OCI-LY7 (cell line): Measurements from ENCODE around the gene COL5A1. TPM values are rescaled to one million over a fixed set of nuclear protein-coding genes. Genes with fewer than 3 reads are reported as not detected.

Source experiments
- BruUV-seq: library from RNA; stranded (reverse); fragments of 400-500 nt; replicated peaks from 2 replicates; lab custom pipeline; 2021; lab: Mats Ljungman, UMichigan
- CTCF ChIA-PET: fragments of 300-600 bp; sonication (Branson Sonifier 250); formaldehyde crosslinking; loops from one replicate; lab custom pipeline; 2022; ENCODE audit warnings: antibody characterized with exemption; ENCODE audit not compliant: unreplicated experiment; lab: Charles Lee
- POLR2A ChIA-PET: fragments of 300-600 bp; sonication (Branson Sonifier 250); formaldehyde crosslinking; loops from one replicate; lab custom pipeline; 2022; ENCODE audit warnings: antibody characterized with exemption; lab: Charles Lee
- DNase-seq: peaks from one replicate; pipeline ENCODE4 v3.0.0-alpha.2; 2015; ENCODE audit warnings: low spot score
- H2AFZ ChIP-seq: fragments of 200-600 bp; sonication (generic), shearing (Covaris generic); 2 replicates; pipeline ENCODE4 v1.6.1; 2014; ENCODE audit warnings: mild to moderate bottlenecking, antibody characterized with exemption, low read length, moderate library complexity
- H3K27ac ChIP-seq: fragments of 200-600 bp; sonication (generic); 2 replicates; pipeline ENCODE4 v1.5.1; 2014; ENCODE audit warnings: mixed run types, low read depth, mild to moderate bottlenecking, moderate library complexity, low read length, inconsistent platforms; ENCODE audit not compliant: poor library complexity, severe bottlenecking
- H3K36me3 ChIP-seq: fragments of 200-600 bp; sonication (generic); 2 replicates; pipeline ENCODE4 v1.6.1; 2014; ENCODE audit warnings: mild to moderate bottlenecking, antibody characterized with exemption, low read length, moderate library complexity, mixed read lengths; ENCODE audit not compliant: insufficient read depth
- H3K4me1 ChIP-seq: fragments of 200-600 bp; sonication (generic); 2 replicates; pipeline ENCODE4 v1.5.1; 2014; ENCODE audit warnings: mild to moderate bottlenecking, low read length; ENCODE audit not compliant: insufficient read depth, poor library complexity, severe bottlenecking
- H3K4me2 ChIP-seq: fragments of 200-600 bp; sonication (generic); 2 replicates; pipeline ENCODE4 v1.6.1; 2014; ENCODE audit warnings: mild to moderate bottlenecking, low read length
- H3K4me3 ChIP-seq: fragments of 200-600 bp; sonication (generic); 2 replicates; pipeline ENCODE4 v1.5.1; 2014; ENCODE audit warnings: mild to moderate bottlenecking, low read depth, low read length; ENCODE audit not compliant: poor library complexity, severe bottlenecking
- H3K79me2 ChIP-seq: fragments of 200-600 bp; sonication (generic); 2 replicates; pipeline ENCODE4 v1.6.1; 2016; ENCODE audit warnings: low read depth, mild to moderate bottlenecking, low read length, moderate library complexity, mixed read lengths; ENCODE audit not compliant: insufficient read depth
- H3K9me2 ChIP-seq: fragments of 200-600 bp; sonication (generic); 2 replicates; pipeline ENCODE4 v1.6.1; 2016; ENCODE audit warnings: mild to moderate bottlenecking, low read length, mixed read lengths; ENCODE audit not compliant: insufficient read depth
- H3K9me3 ChIP-seq: fragments of 200-600 bp; sonication (generic); 2 replicates; pipeline ENCODE4 v1.6.1; 2014; ENCODE audit warnings: mild to moderate bottlenecking, mixed run types, low read length, mixed read lengths
- H4K20me1 ChIP-seq: fragments of 200-600 bp; sonication (generic); 2 replicates; pipeline ENCODE4 v1.6.1; 2014; ENCODE audit warnings: mild to moderate bottlenecking, antibody characterized with exemption, low read length, moderate library complexity, mixed read lengths; ENCODE audit not compliant: insufficient read depth
- EZH2phosphoT487 ChIP-seq: fragments of 200-600 bp; sonication (generic); IDR thresholded peaks from 2 replicates; pipeline ENCODE4 v1.6.1; 2018; ENCODE audit warnings: low read depth, borderline replicate concordance, mild to moderate bottlenecking, mixed run types, antibody characterized with exemption, low read length, moderate library complexity, mixed read lengths
- intact Hi-C: fragments of 100-400 bp; cut with micrococcal nuclease; formaldehyde crosslinking; loops from one replicate; pipeline ENCODE4 v1.10.0; 2022; ENCODE audit not compliant: unreplicated experiment
- total RNA-seq, 2 experiments: library from RNA; depleted of rRNA in 1 of 2; stranded (reverse); fragments of >200 nt in 1 of 2; shearing (Covaris generic) in 1 of 2; gene quantifications; 2 replicates each; pipeline ENCODE4 v1.2.3, GENCODE V29; 2014 to 2022
- TF ChIP-seq, protein P1 (sequence below): fragments of 200-600 bp; sonication (generic); conservative IDR thresholded peaks from 2 replicates; pipeline ENCODE4 v1.5.1; 2014; ENCODE audit warnings: mild to moderate bottlenecking, antibody characterized with exemption, low read length, moderate library complexity, mixed read lengths

COL5A1 gene
- total RNA-seq, 2 experiments from 2014 or later: 12.2 to 28.6 TPM

- Histone ChIP-seq H2AFZ (no peak overlapping the region), H3K4me2 (no peak overlapping the region), H3K79me2 (no peaks in the 10 kb centered on the region), H3K4me3 (no peak overlapping the region), H4K20me1 (no peaks in the 10 kb centered on the region), H3K36me3 (no peaks in the 10 kb centered on the region), H3K27ac (no peak overlapping the region), H3K9me2 (no peaks in the 10 kb centered on the region), H3K9me3 (no peaks in the 10 kb centered on the region), H3K4me1 (no peaks in the 10 kb centered on the region)
- ChIA-PET POLR2A (no interaction called here), CTCF (no interaction called here)
- no TSS peak for BruUV-seq
- no peak for TF ChIP-seq EZH2phosphoT487
- TF ChIP-seq, protein P1, sequence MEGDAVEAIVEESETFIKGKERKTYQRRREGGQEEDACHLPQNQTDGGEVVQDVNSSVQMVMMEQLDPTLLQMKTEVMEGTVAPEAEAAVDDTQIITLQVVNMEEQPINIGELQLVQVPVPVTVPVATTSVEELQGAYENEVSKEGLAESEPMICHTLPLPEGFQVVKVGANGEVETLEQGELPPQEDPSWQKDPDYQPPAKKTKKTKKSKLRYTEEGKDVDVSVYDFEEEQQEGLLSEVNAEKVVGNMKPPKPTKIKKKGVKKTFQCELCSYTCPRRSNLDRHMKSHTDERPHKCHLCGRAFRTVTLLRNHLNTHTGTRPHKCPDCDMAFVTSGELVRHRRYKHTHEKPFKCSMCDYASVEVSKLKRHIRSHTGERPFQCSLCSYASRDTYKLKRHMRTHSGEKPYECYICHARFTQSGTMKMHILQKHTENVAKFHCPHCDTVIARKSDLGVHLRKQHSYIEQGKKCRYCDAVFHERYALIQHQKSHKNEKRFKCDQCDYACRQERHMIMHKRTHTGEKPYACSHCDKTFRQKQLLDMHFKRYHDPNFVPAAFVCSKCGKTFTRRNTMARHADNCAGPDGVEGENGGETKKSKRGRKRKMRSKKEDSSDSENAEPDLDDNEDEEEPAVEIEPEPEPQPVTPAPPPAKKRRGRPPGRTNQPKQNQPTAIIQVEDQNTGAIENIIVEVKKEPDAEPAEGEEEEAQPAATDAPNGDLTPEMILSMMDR: peak; percentile 82
- intact Hi-C loops: loop anchor here (5.0 kb wide), 1 partner anchor 42 kb away; no protein-coding TSS in a partner anchor
- peak; percentile 23 for DNase-seq
Observed at GRCh38 chr9:134738869-134739659, 97.5 kb downstream of the COL5A1 start.

DNA sequence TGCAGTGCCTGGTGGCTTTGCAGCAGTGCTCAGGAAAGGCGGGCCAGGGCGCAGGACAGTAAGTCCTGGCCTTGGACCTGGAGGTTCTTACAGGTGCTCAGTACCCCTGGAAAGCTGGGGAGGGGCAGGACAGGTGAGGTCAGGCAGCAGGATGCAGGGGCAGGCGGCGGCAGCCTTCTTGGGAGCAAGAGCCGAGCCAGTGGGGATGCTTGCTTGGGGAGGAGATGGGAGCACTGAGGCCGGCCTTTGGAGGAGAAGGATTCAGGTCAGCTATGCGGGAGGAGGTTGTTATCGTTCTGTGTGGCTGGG lies 98.0 kb downstream of the COL5A1 start:
- no peak overlapping the region for H2AFZ ChIP-seq
- no peak overlapping the region for H3K4me2 ChIP-seq
- no TSS peak for BruUV-seq
- intact Hi-C loops: loop anchor here (5.0 kb wide), 1 partner anchor 42 kb away; no protein-coding TSS in a partner anchor
- ChIA-PET CTCF (no interaction called here), POLR2A (no interaction called here)
- no peaks in the 10 kb centered on the region for H3K36me3 ChIP-seq
- no peaks in the 10 kb centered on the region for H3K79me2 ChIP-seq
- DNase-seq: no peak
- H3K9me3 ChIP-seq: no peaks in the 10 kb centered on the region
- no peaks in the 10 kb centered on the region for H4K20me1 ChIP-seq
- no peak overlapping the region for H3K4me3 ChIP-seq
- H3K9me2 ChIP-seq: no peaks in the 10 kb centered on the region
- no peak for TF ChIP-seq EZH2phosphoT487
- TF ChIP-seq, protein P1: no peak
- no peak overlapping the region for H3K27ac ChIP-seq
- H3K4me1 ChIP-seq: no peaks in the 10 kb centered on the region

GRCh38 chr9:134740071-134740470 lies 98.5 kb downstream of the COL5A1 start:
- TF ChIP-seq, protein P1: no peak
- TF ChIP-seq EZH2phosphoT487: no peak
- Histone ChIP-seq H3K4me1 (no peaks in the 10 kb centered on the region), H3K9me2 (no peaks in the 10 kb centered on the region), H3K4me3 (no peak overlapping the region), H4K20me1 (no peaks in the 10 kb centered on the region), H3K36me3 (no peaks in the 10 kb centered on the region), H3K79me2 (no peaks in the 10 kb centered on the region), H3K4me2 (no peak overlapping the region), H2AFZ (no peak overlapping the region), H3K27ac (no peak overlapping the region), H3K9me3 (no peaks in the 10 kb centered on the region)
- CTCF ChIA-PET: no interaction called here
- POLR2A ChIA-PET: no interaction called here
- no TSS peak for BruUV-seq
- no peak for DNase-seq
- intact Hi-C loops: no loop called here
